Measurements from ENCODE around the gene LTBP1. TPM values are rescaled to one million over a fixed set of nuclear protein-coding genes. Genes with fewer than 3 reads are reported as not detected.

Gene LTBP1
- total RNA-seq, 2 donors from 2014 or later = 25.9 to 99.8 TPM

DNA sequence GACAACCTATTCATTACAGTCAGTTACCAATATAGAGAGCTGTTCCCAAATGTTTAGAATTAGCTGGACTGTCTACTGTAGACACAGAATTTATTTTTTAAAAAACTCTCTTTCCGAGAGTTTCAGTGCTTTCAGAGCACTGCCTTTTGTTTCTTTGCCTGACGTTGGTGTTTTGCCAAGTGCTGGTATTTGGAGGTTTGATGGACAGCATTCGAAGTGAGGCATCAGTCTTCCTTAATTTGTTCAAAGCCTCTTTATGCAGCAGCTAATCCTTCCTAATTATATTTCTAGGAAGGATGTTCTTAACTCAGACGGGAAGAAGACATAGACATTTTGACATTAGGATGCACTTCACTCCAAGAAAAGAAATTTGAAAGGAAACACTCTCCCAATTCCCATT, 83.2 kb downstream of the LTBP1 start:
- DNase-seq (ENCODE audit: low spot score) = no peak
- intact Hi-C loops (cut with DNase I) = loop anchor here (2.0 to 10.0 kb wide), 3 partner anchors 85 to 407 kb away; no protein-coding TSS in a partner anchor
- H3K4me3 ChIP-seq = no peak overlapping the region
- WGBS = 70% methylated on average over 4 of the region's 4 CpGs
- H3K27ac ChIP-seq = peak overlapping the region in 1 of 2 donors; percentile 22
- H3K9me3 ChIP-seq = no peaks in the 10 kb centered on the region
- no peaks in the 10 kb centered on the region for H3K27me3 ChIP-seq (replicated peaks; ENCODE audit: insufficient read depth)
- H3K4me1 ChIP-seq (replicated peaks) = no peaks in the 10 kb centered on the region
- TF ChIP-seq POLR2A (IDR thresholded peaks at IDR 0.05) (no peak), POLR2AphosphoS5 (IDR thresholded peaks at IDR 0.05) (no peak)
- TF ChIP-seq, protein P1, sequence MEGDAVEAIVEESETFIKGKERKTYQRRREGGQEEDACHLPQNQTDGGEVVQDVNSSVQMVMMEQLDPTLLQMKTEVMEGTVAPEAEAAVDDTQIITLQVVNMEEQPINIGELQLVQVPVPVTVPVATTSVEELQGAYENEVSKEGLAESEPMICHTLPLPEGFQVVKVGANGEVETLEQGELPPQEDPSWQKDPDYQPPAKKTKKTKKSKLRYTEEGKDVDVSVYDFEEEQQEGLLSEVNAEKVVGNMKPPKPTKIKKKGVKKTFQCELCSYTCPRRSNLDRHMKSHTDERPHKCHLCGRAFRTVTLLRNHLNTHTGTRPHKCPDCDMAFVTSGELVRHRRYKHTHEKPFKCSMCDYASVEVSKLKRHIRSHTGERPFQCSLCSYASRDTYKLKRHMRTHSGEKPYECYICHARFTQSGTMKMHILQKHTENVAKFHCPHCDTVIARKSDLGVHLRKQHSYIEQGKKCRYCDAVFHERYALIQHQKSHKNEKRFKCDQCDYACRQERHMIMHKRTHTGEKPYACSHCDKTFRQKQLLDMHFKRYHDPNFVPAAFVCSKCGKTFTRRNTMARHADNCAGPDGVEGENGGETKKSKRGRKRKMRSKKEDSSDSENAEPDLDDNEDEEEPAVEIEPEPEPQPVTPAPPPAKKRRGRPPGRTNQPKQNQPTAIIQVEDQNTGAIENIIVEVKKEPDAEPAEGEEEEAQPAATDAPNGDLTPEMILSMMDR (IDR thresholded peaks at IDR 0.05) = no peak
- H3K36me3 ChIP-seq = no peaks in the 10 kb centered on the region

DNA sequence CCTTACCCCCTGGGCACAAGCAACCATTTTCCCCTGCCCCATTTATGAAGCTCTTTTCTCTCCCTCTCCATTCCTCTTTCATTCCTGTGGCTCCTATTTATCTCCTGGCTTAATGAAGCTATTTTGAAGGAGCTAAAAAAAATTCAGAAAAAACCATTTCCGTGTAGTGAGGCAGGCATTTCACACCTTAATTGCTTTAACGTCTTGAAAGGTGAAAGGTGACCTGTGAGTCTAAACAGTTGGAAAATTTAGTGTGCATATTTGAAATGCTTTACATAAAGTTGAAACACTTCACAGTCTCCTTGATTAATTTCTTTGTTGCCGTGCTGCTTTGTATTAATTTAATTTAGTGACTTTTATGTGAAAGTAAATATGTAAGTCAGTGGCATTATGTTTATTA, 83.6 kb downstream of the LTBP1 start:
- 74% methylated on average over 3 of the region's 3 CpGs for WGBS
- Histone ChIP-seq H3K4me3 (no peak overlapping the region), H3K9me3 (no peaks in the 10 kb centered on the region), H3K4me1 (replicated peaks) (no peaks in the 10 kb centered on the region), H3K27me3 (replicated peaks; ENCODE audit: insufficient read depth) (no peaks in the 10 kb centered on the region), H3K36me3 (no peaks in the 10 kb centered on the region), H3K27ac (no peak overlapping the region)
- TF ChIP-seq, protein P1 (IDR thresholded peaks at IDR 0.05) = no peak
- TF ChIP-seq POLR2AphosphoS5 (IDR thresholded peaks at IDR 0.05) (no peak), POLR2A (IDR thresholded peaks at IDR 0.05) (no peak)
- DNase-seq (ENCODE audit: low spot score) = no peak
- intact Hi-C loops (cut with DNase I) = loop anchor here (2.0 to 10.0 kb wide), 3 partner anchors 86 to 407 kb away; no protein-coding TSS in a partner anchor

DNA sequence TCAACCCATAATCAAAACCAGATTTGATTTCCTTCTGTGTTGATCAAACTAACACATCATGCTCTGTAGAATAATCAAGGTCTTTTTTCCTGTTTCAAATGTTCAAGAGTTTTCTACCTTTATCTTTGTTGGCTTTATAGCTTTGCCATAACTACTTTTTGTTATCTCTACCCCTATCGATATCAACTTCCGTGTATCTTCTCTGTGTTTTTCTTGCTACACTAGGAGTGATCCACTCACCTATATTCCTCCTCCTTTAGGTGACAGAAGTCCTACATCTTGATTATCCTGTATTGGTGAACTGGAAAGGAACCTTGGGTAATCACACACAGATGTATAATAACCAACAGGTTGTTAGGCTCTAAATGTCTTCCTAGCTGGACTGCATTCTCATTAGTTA, 85.5 kb downstream of the LTBP1 start:
- H3K9me3 ChIP-seq = no peaks in the 10 kb centered on the region
- TF ChIP-seq, protein P1 (IDR thresholded peaks at IDR 0.05) = no peak
- TF ChIP-seq POLR2A (IDR thresholded peaks at IDR 0.05) = no peak
- no peak for TF ChIP-seq POLR2AphosphoS5 (IDR thresholded peaks at IDR 0.05)
- no peaks in the 10 kb centered on the region for H3K4me1 ChIP-seq (replicated peaks)
- H3K4me3 ChIP-seq = no peak overlapping the region
- H3K36me3 ChIP-seq = no peaks in the 10 kb centered on the region
- H3K27ac ChIP-seq = no peak overlapping the region
- 88% methylated on average over 2 of the region's 2 CpGs for WGBS
- H3K27me3 ChIP-seq (replicated peaks; ENCODE audit: insufficient read depth) = no peaks in the 10 kb centered on the region
- intact Hi-C loops (cut with DNase I) = loop anchor here (2.0 to 10.0 kb wide), 3 partner anchors 103 to 405 kb away; no protein-coding TSS in a partner anchor
- DNase-seq (ENCODE audit: low spot score) = no peak

DNA sequence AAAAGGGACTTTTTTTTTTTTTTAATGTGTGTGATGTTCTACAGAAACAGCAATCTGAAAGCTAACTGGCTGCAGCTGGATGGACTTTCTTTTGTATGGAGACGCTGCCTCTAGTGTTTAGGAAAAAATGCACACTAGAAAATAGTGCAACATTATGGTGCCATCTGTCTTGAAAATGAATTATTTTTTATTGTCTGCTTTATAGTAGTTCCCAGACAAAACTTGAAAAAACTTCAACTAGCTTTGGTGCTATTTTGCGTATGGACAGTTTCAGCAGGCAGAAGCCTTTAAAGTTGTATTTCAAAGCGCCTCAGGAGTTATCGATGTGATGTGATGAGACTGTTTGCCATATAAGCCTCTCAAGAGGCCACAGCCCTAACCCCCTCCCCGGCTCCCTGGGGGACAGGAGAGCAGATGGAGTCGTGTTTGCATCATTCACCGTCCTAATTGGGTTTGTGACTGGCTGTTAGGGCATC, 86.9 kb downstream of the LTBP1 start:
- no peaks in the 10 kb centered on the region for H3K36me3 ChIP-seq
- H3K4me3 ChIP-seq = no peak overlapping the region
- no peak overlapping the region for H3K27ac ChIP-seq
- no peak for DNase-seq (ENCODE audit: low spot score)
- no peaks in the 10 kb centered on the region for H3K27me3 ChIP-seq (replicated peaks; ENCODE audit: insufficient read depth)
- TF ChIP-seq, protein P1 (IDR thresholded peaks at IDR 0.05) = peak; percentile 21 to 73 (median 50)
- TF ChIP-seq POLR2AphosphoS5 (IDR thresholded peaks at IDR 0.05) (no peak), POLR2A (IDR thresholded peaks at IDR 0.05) (no peak)
- no peaks in the 10 kb centered on the region for H3K9me3 ChIP-seq
- intact Hi-C loops (cut with DNase I) = loop anchor here (2.0 to 10.0 kb wide), 4 partner anchors 101 to 404 kb away; no protein-coding TSS in a partner anchor
- WGBS = 50% methylated on average over 7 of the region's 7 CpGs
- no peaks in the 10 kb centered on the region for H3K4me1 ChIP-seq (replicated peaks)

DNA sequence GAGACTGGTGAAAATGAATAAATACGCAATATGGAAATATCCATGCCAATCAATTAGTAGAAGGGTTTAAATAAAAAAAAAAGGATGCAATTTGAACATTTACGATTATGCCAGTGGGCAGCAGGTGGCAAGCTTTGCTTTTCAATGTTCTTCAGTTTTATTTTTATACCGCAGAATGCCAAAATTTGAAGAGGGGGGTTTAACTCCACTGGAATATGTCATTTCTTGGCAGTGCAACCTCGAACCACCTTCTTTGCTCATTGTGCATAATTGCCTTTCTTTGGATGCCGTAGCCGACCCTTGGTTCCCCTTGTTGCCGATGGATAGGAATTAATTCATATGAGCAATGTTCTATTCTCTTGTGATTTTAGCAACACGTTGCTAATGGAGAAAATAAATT, 88.0 kb downstream of the LTBP1 start:
- H3K4me1 ChIP-seq (replicated peaks) = no peaks in the 10 kb centered on the region
- H3K27ac ChIP-seq = no peak overlapping the region
- no peaks in the 10 kb centered on the region for H3K36me3 ChIP-seq
- no peaks in the 10 kb centered on the region for H3K27me3 ChIP-seq (replicated peaks; ENCODE audit: insufficient read depth)
- TF ChIP-seq, protein P1 (IDR thresholded peaks at IDR 0.05) = peak in 3 of 4 experiments; percentile 15 to 59 (median 50)
- TF ChIP-seq POLR2AphosphoS5 (IDR thresholded peaks at IDR 0.05) (no peak), POLR2A (IDR thresholded peaks at IDR 0.05) (no peak)
- DNase-seq (ENCODE audit: low spot score) = no peak
- WGBS = 41% methylated on average over 8 of the region's 8 CpGs
- intact Hi-C loops (cut with DNase I) = loop anchor here (2.0 to 10.0 kb wide), 5 partner anchors 100 to 548 kb away; no protein-coding TSS in a partner anchor
- no peaks in the 10 kb centered on the region for H3K9me3 ChIP-seq
- H3K4me3 ChIP-seq = no peak overlapping the region
